ENCODE results near the gene FAM131B.

Gene FAM131B

DNA sequence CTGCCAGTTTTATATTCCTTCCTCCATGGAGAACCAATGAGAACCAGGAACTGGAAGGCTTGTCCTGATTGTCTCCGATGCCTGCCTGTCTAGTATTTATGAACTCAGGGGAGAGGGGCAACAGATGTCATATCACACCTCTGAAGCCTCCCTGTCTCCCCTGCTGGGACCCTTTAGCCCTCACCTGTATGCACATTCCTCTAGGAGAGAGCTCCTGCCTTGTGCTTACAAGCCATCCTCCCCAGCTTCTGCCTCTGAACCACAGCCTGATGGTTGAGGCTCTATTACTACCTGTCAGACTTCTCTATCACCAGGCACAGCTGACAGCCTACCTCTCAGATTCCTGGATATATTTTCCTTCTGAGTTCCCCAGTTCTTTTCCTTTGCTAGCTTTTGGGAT lies 5.9 kb upstream of the FAM131B start:
- H3K79me2 ChIP-seq (ENCODE audit: control insufficient read depth, low read length) = no peaks in the 10 kb centered on the region
- TF ChIP-seq, protein P1, sequence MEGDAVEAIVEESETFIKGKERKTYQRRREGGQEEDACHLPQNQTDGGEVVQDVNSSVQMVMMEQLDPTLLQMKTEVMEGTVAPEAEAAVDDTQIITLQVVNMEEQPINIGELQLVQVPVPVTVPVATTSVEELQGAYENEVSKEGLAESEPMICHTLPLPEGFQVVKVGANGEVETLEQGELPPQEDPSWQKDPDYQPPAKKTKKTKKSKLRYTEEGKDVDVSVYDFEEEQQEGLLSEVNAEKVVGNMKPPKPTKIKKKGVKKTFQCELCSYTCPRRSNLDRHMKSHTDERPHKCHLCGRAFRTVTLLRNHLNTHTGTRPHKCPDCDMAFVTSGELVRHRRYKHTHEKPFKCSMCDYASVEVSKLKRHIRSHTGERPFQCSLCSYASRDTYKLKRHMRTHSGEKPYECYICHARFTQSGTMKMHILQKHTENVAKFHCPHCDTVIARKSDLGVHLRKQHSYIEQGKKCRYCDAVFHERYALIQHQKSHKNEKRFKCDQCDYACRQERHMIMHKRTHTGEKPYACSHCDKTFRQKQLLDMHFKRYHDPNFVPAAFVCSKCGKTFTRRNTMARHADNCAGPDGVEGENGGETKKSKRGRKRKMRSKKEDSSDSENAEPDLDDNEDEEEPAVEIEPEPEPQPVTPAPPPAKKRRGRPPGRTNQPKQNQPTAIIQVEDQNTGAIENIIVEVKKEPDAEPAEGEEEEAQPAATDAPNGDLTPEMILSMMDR (IDR thresholded peaks at IDR 0.05; ENCODE audit: low read depth, low read length, poor library complexity, severe bottlenecking) = no peak
- no peak for TF ChIP-seq EZH2phosphoT487 (IDR thresholded peaks at IDR 0.05; ENCODE audit: borderline replicate concordance, low read length)
- no peaks in the 10 kb centered on the region for H3K9me2 ChIP-seq (replicated peaks; ENCODE audit: control insufficient read depth, low read length)
- no peaks in the 10 kb centered on the region for H3K4me1 ChIP-seq (ENCODE audit: control insufficient read depth, low read length)
- H3K27me3 ChIP-seq (ENCODE audit: control insufficient read depth, low read length) = peaks cover 39% of the 10 kb centered on the region
- H3K36me3 ChIP-seq (ENCODE audit: control insufficient read depth, low read length) = no peaks in the 10 kb centered on the region
- H3K4me2 ChIP-seq (ENCODE audit: low read length) = no peak overlapping the region
- no peaks in the 10 kb centered on the region for H3F3A ChIP-seq (ENCODE audit: control insufficient read depth, insufficient read depth)
- no peak overlapping the region for H3K27ac ChIP-seq (ENCODE audit: low read depth, low read length)
- H3K9me3 ChIP-seq (ENCODE audit: control insufficient read depth, insufficient read depth, low read length) = no peaks in the 10 kb centered on the region
- no peaks in the 10 kb centered on the region for H4K20me1 ChIP-seq (ENCODE audit: control insufficient read depth, insufficient read depth, low read depth, low read length)
- no peak overlapping the region for H3K4me3 ChIP-seq (ENCODE audit: low read length)

DNA sequence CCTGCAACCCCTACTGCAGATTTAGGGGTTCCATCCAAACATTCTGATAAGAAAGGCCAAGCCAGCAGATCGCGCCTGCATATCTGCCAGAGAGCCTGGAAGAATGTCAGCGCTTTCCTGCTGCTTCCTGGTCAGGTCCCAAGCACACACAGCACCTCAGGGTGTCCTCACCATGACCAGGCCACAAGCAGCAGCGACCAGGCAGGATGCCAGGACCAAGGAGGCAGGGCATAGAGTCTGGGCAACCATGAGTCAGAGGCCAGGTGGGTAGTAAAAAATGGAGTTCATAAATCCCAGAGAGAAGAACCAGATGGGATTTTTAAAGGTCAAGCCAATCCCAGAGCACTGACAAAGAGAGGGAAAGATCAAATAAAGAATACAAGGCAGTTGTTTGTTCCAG lies 5.5 kb upstream of the FAM131B start:
- TF ChIP-seq, protein P1 (IDR thresholded peaks at IDR 0.05; ENCODE audit: low read depth, low read length, poor library complexity, severe bottlenecking) = no peak
- no peak for TF ChIP-seq EZH2phosphoT487 (IDR thresholded peaks at IDR 0.05; ENCODE audit: borderline replicate concordance, low read length)
- no peak overlapping the region for H3K4me3 ChIP-seq (ENCODE audit: low read length)
- H3K27ac ChIP-seq (ENCODE audit: low read depth, low read length) = no peak overlapping the region
- H3K4me1 ChIP-seq (ENCODE audit: control insufficient read depth, low read length) = no peaks in the 10 kb centered on the region
- H3K79me2 ChIP-seq (ENCODE audit: control insufficient read depth, low read length) = no peaks in the 10 kb centered on the region
- peaks cover 43% of the 10 kb centered on the region for H3K27me3 ChIP-seq (ENCODE audit: control insufficient read depth, low read length)
- H3K9me2 ChIP-seq (replicated peaks; ENCODE audit: control insufficient read depth, low read length) = no peaks in the 10 kb centered on the region
- no peaks in the 10 kb centered on the region for H3F3A ChIP-seq (ENCODE audit: control insufficient read depth, insufficient read depth)
- no peaks in the 10 kb centered on the region for H3K9me3 ChIP-seq (ENCODE audit: control insufficient read depth, insufficient read depth, low read length)
- no peaks in the 10 kb centered on the region for H4K20me1 ChIP-seq (ENCODE audit: control insufficient read depth, insufficient read depth, low read depth, low read length)
- no peaks in the 10 kb centered on the region for H3K36me3 ChIP-seq (ENCODE audit: control insufficient read depth, low read length)
- H3K4me2 ChIP-seq (ENCODE audit: low read length) = no peak overlapping the region

DNA sequence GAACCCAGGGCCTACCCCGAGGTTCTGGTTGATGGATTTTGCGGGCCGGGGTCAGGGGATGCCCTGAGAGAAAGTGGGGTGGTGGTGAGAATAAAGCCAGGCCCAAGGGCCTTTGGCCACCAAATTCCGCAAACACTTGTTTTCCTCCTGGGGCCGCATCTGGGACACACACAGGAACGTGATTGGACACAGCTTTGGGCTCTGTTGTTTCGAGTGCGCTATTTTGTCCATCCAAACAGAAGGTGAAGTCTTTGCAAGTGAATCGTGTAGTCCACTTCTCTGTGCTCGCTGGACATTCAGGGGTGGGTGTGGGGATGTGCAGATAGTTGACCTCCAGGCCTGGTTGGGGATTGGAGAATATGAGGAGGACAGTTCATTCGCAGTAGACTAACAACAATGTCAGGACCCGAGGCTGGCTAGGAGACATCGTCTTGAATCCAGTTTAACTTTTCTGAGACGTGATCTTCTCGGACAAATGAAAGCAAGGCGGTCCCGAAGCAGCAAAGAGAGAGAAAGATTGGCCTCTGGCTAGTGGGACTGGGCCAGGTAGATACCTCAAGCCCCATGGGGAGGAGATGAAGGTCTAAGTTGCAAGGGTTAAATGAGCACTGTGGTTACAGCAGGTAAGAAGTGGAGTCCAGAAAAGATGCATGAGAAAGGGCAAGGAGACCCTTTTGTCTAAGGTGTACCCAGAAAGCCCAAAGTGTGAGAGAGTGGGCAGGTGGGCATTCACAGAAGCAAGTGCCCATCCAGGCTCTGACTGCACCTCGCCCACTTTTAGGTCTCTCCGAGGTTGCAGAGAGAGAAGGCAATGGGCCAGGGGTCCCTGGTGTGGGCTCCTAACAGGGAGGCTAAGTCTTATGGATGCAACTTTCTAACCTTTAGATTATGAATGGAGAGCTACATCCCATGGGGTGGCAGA lies 764 bp upstream of the FAM131B start:
- H3K9me2 ChIP-seq (replicated peaks; ENCODE audit: control insufficient read depth, low read length) = no peaks in the 10 kb centered on the region
- no peaks in the 10 kb centered on the region for H3K79me2 ChIP-seq (ENCODE audit: control insufficient read depth, low read length)
- no peaks in the 10 kb centered on the region for H3K9me3 ChIP-seq (ENCODE audit: control insufficient read depth, insufficient read depth, low read length)
- peaks cover 7% of the 10 kb centered on the region; the same call in 1 of the 2 replicates for H3K4me1 ChIP-seq (ENCODE audit: control insufficient read depth, low read length)
- H3K27ac ChIP-seq (ENCODE audit: low read depth, low read length) = no peak overlapping the region
- peak; percentile 91; the same call in 1 of the 2 replicates for TF ChIP-seq EZH2phosphoT487 (IDR thresholded peaks at IDR 0.05; ENCODE audit: borderline replicate concordance, low read length)
- TF ChIP-seq, protein P1 (IDR thresholded peaks at IDR 0.05; ENCODE audit: low read depth, low read length, poor library complexity, severe bottlenecking) = no peak
- no peaks in the 10 kb centered on the region for H3F3A ChIP-seq (ENCODE audit: control insufficient read depth, insufficient read depth)
- H3K4me3 ChIP-seq (ENCODE audit: low read length) = no peak overlapping the region
- peak overlapping the region; percentile 16; the same call in 1 of the 2 replicates for H3K4me2 ChIP-seq (ENCODE audit: low read length)
- peaks cover 81% of the 10 kb centered on the region for H3K27me3 ChIP-seq (ENCODE audit: control insufficient read depth, low read length)
- H4K20me1 ChIP-seq (ENCODE audit: control insufficient read depth, insufficient read depth, low read depth, low read length) = no peaks in the 10 kb centered on the region
- H3K36me3 ChIP-seq (ENCODE audit: control insufficient read depth, low read length) = no peaks in the 10 kb centered on the region

All from DOHH2 (cell line).